Measurements from ENCODE around the gene SRCAP. TPM values are rescaled to one million over a fixed set of nuclear protein-coding genes. Genes with fewer than 3 reads are reported as not detected.

The SRCAP gene
- total RNA-seq, 1 donor from 2014 or later: 28.5 TPM

- Histone ChIP-seq H3K9me3 (no peaks in the 10 kb centered on the region), H3K4me3 (no peak overlapping the region), H3K36me3 (peaks cover 0 to 8% of the 10 kb centered on the region in 2 donors), H3K27ac (no peak overlapping the region), H3K27me3 (no peaks in the 10 kb centered on the region), H3K4me1 (no peaks in the 10 kb centered on the region)
- no peak for TF ChIP-seq POLR2A (IDR thresholded peaks at IDR 0.05)
- no peak for TF ChIP-seq POLR2AphosphoS5 (IDR thresholded peaks at IDR 0.05; ENCODE audit: insufficient read depth in 1 of 2, low read depth in 1 of 2)
- TF ChIP-seq, protein P1, sequence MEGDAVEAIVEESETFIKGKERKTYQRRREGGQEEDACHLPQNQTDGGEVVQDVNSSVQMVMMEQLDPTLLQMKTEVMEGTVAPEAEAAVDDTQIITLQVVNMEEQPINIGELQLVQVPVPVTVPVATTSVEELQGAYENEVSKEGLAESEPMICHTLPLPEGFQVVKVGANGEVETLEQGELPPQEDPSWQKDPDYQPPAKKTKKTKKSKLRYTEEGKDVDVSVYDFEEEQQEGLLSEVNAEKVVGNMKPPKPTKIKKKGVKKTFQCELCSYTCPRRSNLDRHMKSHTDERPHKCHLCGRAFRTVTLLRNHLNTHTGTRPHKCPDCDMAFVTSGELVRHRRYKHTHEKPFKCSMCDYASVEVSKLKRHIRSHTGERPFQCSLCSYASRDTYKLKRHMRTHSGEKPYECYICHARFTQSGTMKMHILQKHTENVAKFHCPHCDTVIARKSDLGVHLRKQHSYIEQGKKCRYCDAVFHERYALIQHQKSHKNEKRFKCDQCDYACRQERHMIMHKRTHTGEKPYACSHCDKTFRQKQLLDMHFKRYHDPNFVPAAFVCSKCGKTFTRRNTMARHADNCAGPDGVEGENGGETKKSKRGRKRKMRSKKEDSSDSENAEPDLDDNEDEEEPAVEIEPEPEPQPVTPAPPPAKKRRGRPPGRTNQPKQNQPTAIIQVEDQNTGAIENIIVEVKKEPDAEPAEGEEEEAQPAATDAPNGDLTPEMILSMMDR (IDR thresholded peaks at IDR 0.05): no peak
- DNase-seq (ENCODE audit: extremely low spot score in 2 of 2): no peak
- intact Hi-C loops (cut with DNase I): no loop called here
These were observed 23.8 kb upstream of the SRCAP start for GRCh38 chr16:30675143-30675542.

- no peak overlapping the region for H3K4me3 ChIP-seq
- H3K27me3 ChIP-seq: no peaks in the 10 kb centered on the region
- H3K9me3 ChIP-seq: no peaks in the 10 kb centered on the region
- TF ChIP-seq, protein P1 (IDR thresholded peaks at IDR 0.05): no peak
- TF ChIP-seq POLR2A (IDR thresholded peaks at IDR 0.05): no peak
- no peak for TF ChIP-seq POLR2AphosphoS5 (IDR thresholded peaks at IDR 0.05; ENCODE audit: insufficient read depth in 1 of 2, low read depth in 1 of 2)
- intact Hi-C loops (cut with DNase I): no loop called here
- no peak for DNase-seq (ENCODE audit: extremely low spot score in 2 of 2)
- H3K4me1 ChIP-seq: no peaks in the 10 kb centered on the region
- H3K36me3 ChIP-seq: no peaks in the 10 kb centered on the region
- no peak overlapping the region for H3K27ac ChIP-seq
These were observed 20.9 kb upstream of the SRCAP start for GRCh38 chr16:30677931-30678585.

DNA sequence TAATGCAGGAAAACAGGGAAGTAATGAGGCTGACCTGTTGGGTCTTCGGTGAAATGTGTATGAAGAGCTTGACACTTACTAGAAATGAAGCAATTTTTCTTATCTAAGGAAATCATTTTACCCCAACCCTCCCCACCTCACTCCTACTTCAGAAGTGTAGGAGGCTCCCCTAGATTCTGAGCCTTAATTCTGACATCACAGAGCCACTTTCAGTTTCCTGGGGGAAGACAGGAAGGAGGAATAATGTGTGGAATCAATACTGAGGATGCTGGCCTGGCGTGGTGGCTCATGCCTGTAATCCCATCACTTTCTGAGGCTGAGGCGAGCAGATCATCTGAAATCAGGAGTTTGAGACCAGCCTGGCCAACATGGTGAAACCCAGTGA lies 20.4 kb upstream of the SRCAP start:
- no peak for DNase-seq (ENCODE audit: extremely low spot score in 2 of 2)
- H3K9me3 ChIP-seq: no peaks in the 10 kb centered on the region
- no peaks in the 10 kb centered on the region for H3K36me3 ChIP-seq
- no peak overlapping the region for H3K27ac ChIP-seq
- intact Hi-C loops (cut with DNase I): no loop called here
- H3K4me3 ChIP-seq: no peak overlapping the region
- no peaks in the 10 kb centered on the region for H3K27me3 ChIP-seq
- no peaks in the 10 kb centered on the region for H3K4me1 ChIP-seq
- TF ChIP-seq POLR2AphosphoS5 (IDR thresholded peaks at IDR 0.05; ENCODE audit: insufficient read depth in 1 of 2, low read depth in 1 of 2) (no peak), POLR2A (IDR thresholded peaks at IDR 0.05) (no peak)
- TF ChIP-seq, protein P1 (IDR thresholded peaks at IDR 0.05): no peak

DNA sequence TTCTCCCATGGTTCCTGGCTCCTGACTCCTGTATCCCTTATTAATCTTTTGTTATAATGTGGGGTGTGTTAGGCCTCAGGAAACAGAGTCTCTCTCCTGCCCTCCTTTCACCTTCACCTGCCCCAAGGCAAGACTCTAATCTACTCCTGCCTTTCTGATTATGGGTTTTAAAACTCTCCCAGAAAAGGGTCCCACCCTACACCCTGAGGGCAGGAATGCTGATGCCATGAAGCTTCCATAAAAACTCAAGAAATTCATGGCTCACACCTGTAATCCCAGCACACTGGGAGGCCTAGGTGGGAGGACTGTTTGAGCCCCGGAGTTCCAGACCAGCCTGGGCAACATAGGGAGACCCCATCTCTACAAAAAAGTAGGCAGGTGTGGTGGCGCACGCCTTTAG lies 18.6 kb upstream of the SRCAP start:
- intact Hi-C loops (cut with DNase I): no loop called here

GRCh38 chr16:30688701-30689100 lies 10.3 kb upstream of the SRCAP start:
- intact Hi-C loops (cut with DNase I): no loop called here
- H3K36me3 ChIP-seq: no peaks in the 10 kb centered on the region
- no peak for DNase-seq (ENCODE audit: extremely low spot score in 2 of 2)
- no peaks in the 10 kb centered on the region for H3K4me1 ChIP-seq
- no peaks in the 10 kb centered on the region for H3K27me3 ChIP-seq
- H3K4me3 ChIP-seq: no peak overlapping the region
- H3K9me3 ChIP-seq: no peaks in the 10 kb centered on the region
- TF ChIP-seq POLR2AphosphoS5 (IDR thresholded peaks at IDR 0.05; ENCODE audit: insufficient read depth in 1 of 2, low read depth in 1 of 2): no peak
- H3K27ac ChIP-seq: no peak overlapping the region

More for the DNA sequence above, 18.6 kb upstream of the SRCAP start:
- no peak overlapping the region for H3K27ac ChIP-seq
- H3K4me3 ChIP-seq: no peak overlapping the region
- H3K9me3 ChIP-seq: no peaks in the 10 kb centered on the region
- TF ChIP-seq POLR2A (IDR thresholded peaks at IDR 0.05) (no peak), POLR2AphosphoS5 (IDR thresholded peaks at IDR 0.05; ENCODE audit: insufficient read depth in 1 of 2, low read depth in 1 of 2) (no peak)
- TF ChIP-seq, protein P1 (IDR thresholded peaks at IDR 0.05): no peak
- no peaks in the 10 kb centered on the region for H3K4me1 ChIP-seq
- no peaks in the 10 kb centered on the region for H3K36me3 ChIP-seq
- no peak for DNase-seq (ENCODE audit: extremely low spot score in 2 of 2)
- H3K27me3 ChIP-seq: no peaks in the 10 kb centered on the region
